H1 (cell line): ENCODE measurements around the gene STAT1. TPM values are rescaled to one million over a fixed set of nuclear protein-coding genes. Genes with fewer than 3 reads are reported as not detected.

Source experiments
- CTCF ChIA-PET: fragments of 300-600 bp; sonication (Branson Sonifier 250); formaldehyde crosslinking; loops from one replicate; lab custom pipeline; 2021; ENCODE audit not compliant: partially characterized antibody; lab: Charles Lee
- POLR2A ChIA-PET: fragments of 300-600 bp; sonication (Branson Sonifier 250); formaldehyde crosslinking; loops from one replicate; lab custom pipeline; 2021; ENCODE audit warnings: inconsistent platforms; ENCODE audit not compliant: partially characterized antibody; lab: Charles Lee
- DNase-seq, 2 experiments: peaks; one replicate each; pipeline versions ENCODE4 v3.0.0 to v3.0.0-alpha.2; 2010 to 2022; ENCODE audit warnings: low spot score in 2 of 2, low read depth in 1 of 2, mixed read lengths in 1 of 2
- FAIRE-seq: peaks from 2 replicates; lab custom pipeline; 2011; peaks lifted over from hg19 to GRCh38; lab: Jason Lieb, UNC
- H2AFZ ChIP-seq: 2 replicates; pipeline ENCODE4 v1.8.1; 2012; ENCODE audit warnings: low read length, inconsistent platforms
- H2AK5ac ChIP-seq: 2 replicates; pipeline ENCODE4 v1.6.1; 2013; ENCODE audit warnings: low read depth, low read length
- H2BK120ac ChIP-seq: replicated peaks from 2 replicates; pipeline ENCODE3; 2013; ENCODE audit warnings: low read depth, low read length, inconsistent platforms
- H2BK12ac ChIP-seq: 2 replicates; pipeline ENCODE4 v1.6.1; 2013; ENCODE audit warnings: low read depth, low read length
- H2BK15ac ChIP-seq: 2 replicates; pipeline ENCODE4 v1.6.1; 2013; ENCODE audit warnings: low read length
- H2BK20ac ChIP-seq: 2 replicates; pipeline ENCODE4 v1.6.1; 2013; ENCODE audit warnings: low read length
- H2BK5ac ChIP-seq: 2 replicates; pipeline ENCODE4 v1.6.1; 2013; ENCODE audit warnings: low read depth, low read length
- H3K14ac ChIP-seq: 2 replicates; pipeline ENCODE4 v1.6.1; 2013; ENCODE audit warnings: inconsistent platforms; ENCODE audit not compliant: insufficient read length
- H3K18ac ChIP-seq: 2 replicates; pipeline ENCODE4 v1.6.1; 2013; ENCODE audit warnings: low read length; ENCODE audit errors: extremely low read depth
- H3K23ac ChIP-seq: 2 replicates; pipeline ENCODE4 v1.6.1; 2013; ENCODE audit warnings: inconsistent platforms; ENCODE audit not compliant: insufficient read length
- H3K23me2 ChIP-seq: 2 replicates; pipeline ENCODE4 v1.6.1; 2013; ENCODE audit warnings: low read depth, low read length
- H3K27ac ChIP-seq: 2 replicates; pipeline ENCODE4 v1.6.1; 2011; ENCODE audit warnings: low read depth, low read length, inconsistent platforms
- H3K27me3 ChIP-seq, 4 experiments: replicated peaks in 1 of 4; 1 replicate in 1 of 4; 2 replicates in 3 of 4; pipeline versions ENCODE4 v1.6.1 to v1.8.1; 2011 to 2013; ENCODE audit warnings: low read length in 3 of 4, mild to moderate bottlenecking in 3 of 4, inconsistent platforms in 2 of 4, mixed read lengths in 2 of 4, moderate library complexity in 1 of 4; ENCODE audit not compliant: control insufficient read depth in 3 of 4, insufficient read depth in 3 of 4; ENCODE audit errors: extremely low read depth in 1 of 4
- H3K36me3 ChIP-seq, 4 experiments: 2 replicates each; pipeline versions ENCODE4 v1.6.1 to v1.8.1; 2011 to 2013; ENCODE audit warnings: mild to moderate bottlenecking in 4 of 4, low read length in 3 of 4, moderate library complexity in 2 of 4, control low read depth in 1 of 4, inconsistent platforms in 1 of 4; ENCODE audit not compliant: insufficient read depth in 4 of 4, control insufficient read depth in 2 of 4
- H3K4ac ChIP-seq: replicated peaks from 2 replicates; pipeline ENCODE3; 2013; ENCODE audit warnings: low read length, low read depth, mixed read lengths, inconsistent platforms; ENCODE audit not compliant: insufficient read length
- H3K4me1 ChIP-seq, 4 experiments: replicated peaks in 1 of 4; 1 replicate in 1 of 4; 2 replicates in 3 of 4; pipeline versions ENCODE4 v1.6.1 to v1.8.1; 2011 to 2013; ENCODE audit warnings: low read length in 3 of 4, inconsistent platforms in 2 of 4, mixed read lengths in 1 of 4; ENCODE audit not compliant: insufficient read depth in 4 of 4, control insufficient read depth in 3 of 4
- H3K4me2 ChIP-seq, 2 experiments: 2 replicates each; pipeline versions ENCODE4 v1.6.1 to v1.8.1; 2011 to 2013; ENCODE audit warnings: low read depth in 2 of 2, low read length in 2 of 2, control low read depth in 1 of 2, inconsistent platforms in 1 of 2, mild to moderate bottlenecking in 1 of 2; ENCODE audit not compliant: insufficient read depth in 1 of 2
- H3K4me3 ChIP-seq, 4 experiments: fragments of 200-600, 300-600 bp in 1 of 4; sonication (generic), shearing (Covaris generic), sonication (Bioruptor Twin) in 1 of 4; 2 replicates each; pipeline versions ENCODE4 v1.5.1 to v1.8.1; 2011 to 2016; ENCODE audit warnings: low read length in 4 of 4, low read depth in 3 of 4, control low read depth in 2 of 4, inconsistent platforms in 2 of 4, mild to moderate bottlenecking in 2 of 4, mixed read lengths in 1 of 4, moderate library complexity in 1 of 4; ENCODE audit not compliant: insufficient read depth in 2 of 4; ENCODE audit errors: extremely low read depth in 1 of 4
- H3K56ac ChIP-seq: replicated peaks from 2 replicates; pipeline ENCODE3; 2013; ENCODE audit warnings: low read depth, mild to moderate bottlenecking, mixed read lengths, low read length, inconsistent platforms; ENCODE audit not compliant: insufficient read length
- H3K79me1 ChIP-seq: 2 replicates; pipeline ENCODE4 v1.6.1; 2013; ENCODE audit warnings: low read depth, low read length, control low read depth
- H3K79me2 ChIP-seq, 2 experiments: 2 replicates each; pipeline versions ENCODE4 v1.6.1 to v1.8.1; 2012 to 2013; ENCODE audit warnings: low read length in 2 of 2, mild to moderate bottlenecking in 2 of 2, inconsistent platforms in 1 of 2; ENCODE audit not compliant: insufficient read depth in 2 of 2, control insufficient read depth in 1 of 2
- H3K9ac ChIP-seq, 4 experiments: replicated peaks in 1 of 4; 1 replicate in 1 of 4; 2 replicates in 3 of 4; pipeline versions ENCODE4 v1.6.1 to v1.8.1; 2011 to 2013; ENCODE audit warnings: low read depth in 3 of 4, low read length in 3 of 4, control low read depth in 2 of 4, mild to moderate bottlenecking in 2 of 4, moderate library complexity in 2 of 4, inconsistent platforms in 1 of 4; ENCODE audit errors: extremely low read depth in 1 of 4
- H3K9me3 ChIP-seq, 2 experiments: 2 replicates each; pipeline versions ENCODE4 v1.6.1 to v1.8.1; 2012 to 2013; ENCODE audit warnings: mild to moderate bottlenecking in 2 of 2, moderate library complexity in 2 of 2, control low read depth in 1 of 2, inconsistent platforms in 1 of 2, low read depth in 1 of 2, low read length in 1 of 2, mixed read lengths in 1 of 2; ENCODE audit not compliant: insufficient read depth in 2 of 2
- H4K20me1 ChIP-seq, 2 experiments: replicated peaks in 1 of 2; 2 replicates each; pipeline versions ENCODE3 to v1.8.1; 2011 to 2013; ENCODE audit warnings: inconsistent platforms in 2 of 2, low read length in 2 of 2, mild to moderate bottlenecking in 1 of 2; ENCODE audit not compliant: insufficient read depth in 2 of 2, control insufficient read depth in 1 of 2
- H4K5ac ChIP-seq: 2 replicates; pipeline ENCODE4 v1.6.1; 2013; ENCODE audit warnings: low read length, low read depth, mixed read lengths, inconsistent platforms; ENCODE audit not compliant: insufficient read length
- H4K8ac ChIP-seq: 2 replicates; pipeline ENCODE4 v1.8.0; 2013; ENCODE audit warnings: mild to moderate bottlenecking, moderate library complexity, low read length, inconsistent platforms; ENCODE audit not compliant: insufficient read depth; ENCODE audit errors: extremely low read depth
- H4K91ac ChIP-seq: replicated peaks from 2 replicates; pipeline ENCODE3; 2013; ENCODE audit warnings: low read length, mixed read lengths, inconsistent platforms; ENCODE audit not compliant: insufficient read length
- BCL11A ChIP-seq, 2 experiments: IDR thresholded peaks; one replicate each; pipeline ENCODE4 v1.6.1; 2011; ENCODE audit warnings: low read depth in 2 of 2, low read length in 2 of 2, mild to moderate bottlenecking in 2 of 2
- BRCA1 ChIP-seq: IDR thresholded peaks from 2 replicates; pipeline ENCODE4 v1.6.1; 2012; ENCODE audit warnings: low read depth, low read length, improper control_type of control experiment
- CBX5 ChIP-seq: fragments of 300-800, 300-1000 bp; sonication (generic); IDR thresholded peaks from 2 replicates; pipeline ENCODE4 v1.7.1; 2016; ENCODE audit warnings: antibody characterized with exemption, low read length, low read depth
- CBX8 ChIP-seq: fragments of 300-800, 300-1000 bp; sonication (generic); IDR thresholded peaks from 2 replicates; pipeline ENCODE4 v1.7.1; 2016; ENCODE audit warnings: low read depth, low read length, borderline replicate concordance
- CEBPB ChIP-seq: IDR thresholded peaks from 2 replicates; pipeline ENCODE4 v1.6.1; 2012; ENCODE audit warnings: low read depth, low read length
- EGR1 ChIP-seq: IDR thresholded peaks from 2 replicates; pipeline ENCODE4 v1.6.1; 2011; ENCODE audit warnings: low read depth, low read length, borderline replicate concordance
- EP300 ChIP-seq, 2 experiments: IDR thresholded peaks; 1 replicate in 1 of 2; 2 replicates in 1 of 2; pipeline ENCODE4 v1.6.1; 2011 to 2012; ENCODE audit warnings: low read depth in 2 of 2, low read length in 2 of 2, mild to moderate bottlenecking in 2 of 2, borderline replicate concordance in 1 of 2, inconsistent platforms in 1 of 2, moderate library complexity in 1 of 2
- EZH2 ChIP-seq: fragments of 200-600 bp; sonication (generic); IDR thresholded peaks from 2 replicates; pipeline ENCODE4 v1.7.1; 2012; ENCODE audit warnings: low read depth, mild to moderate bottlenecking, moderate library complexity, low read length, inconsistent platforms; ENCODE audit not compliant: severe bottlenecking
- KDM5A ChIP-seq: fragments of 200-600 bp; IDR thresholded peaks from 2 replicates; pipeline ENCODE4 v1.7.1; 2012; ENCODE audit warnings: mild to moderate bottlenecking, low read length, inconsistent platforms, mixed read lengths
- RAD21 ChIP-seq, 2 experiments: IDR thresholded peaks in 1 of 2; conservative IDR thresholded peaks in 1 of 2; 2 replicates each; pipeline ENCODE4 v1.6.1; 2011; ENCODE audit warnings: low read depth in 2 of 2, low read length in 2 of 2, improper control_type of control experiment in 1 of 2, inconsistent platforms in 1 of 2, mild to moderate bottlenecking in 1 of 2, moderate library complexity in 1 of 2
- SIN3A ChIP-seq, 2 experiments: IDR thresholded peaks in 1 of 2; conservative IDR thresholded peaks in 1 of 2; 2 replicates each; pipeline ENCODE4 v1.6.1; 2011 to 2012; ENCODE audit warnings: low read length in 2 of 2, improper control_type of control experiment in 1 of 2, low read depth in 1 of 2, mild to moderate bottlenecking in 1 of 2
- WGBS, 2 experiments: shearing (Covaris generic) in 1 of 2; methylation state at CpG; one replicate each; pipeline versions ENCODE4 v1.1.6 to v1.1.7; 2013 to 2015; ENCODE audit warnings: low lambda C conversion rate in 2 of 2, mixed read lengths in 2 of 2, inconsistent platforms in 1 of 2, low coverage in 1 of 2, missing lambda C conversion rate in 1 of 2; ENCODE audit not compliant: insufficient replicate concordance in 2 of 2, insufficient coverage in 1 of 2, insufficient read length in 1 of 2; ENCODE audit errors: extremely low coverage in 1 of 2, missing lambda C conversion rate in 1 of 2; 5-methylcytosine and 5-hydroxymethylcytosine counted together
- polyA plus RNA-seq, 7 experiments: library from polyadenylated mRNA; depleted of rRNA in 3 of 7; stranded (reverse) in 5 of 7; unstranded in 2 of 7; fragments of >200 nt in 5 of 7; fragments of 200-250 nt in 2 of 7; gene quantifications; 1 replicate in 5 of 7; 2 replicates in 1 of 7; 4 replicates in 1 of 7; pipeline versions ENCODE4 v1.2.1 to v1.2.3, GENCODE V29; 2011 to 2013; ENCODE audit warnings: missing spikeins in 2 of 7, mixed read lengths in 2 of 7
- total RNA-seq: library from RNA; stranded (reverse); fragmentation: NEBNext Ultra II Directional; extraction: Animal tissue kit (Norgen Biotek cat#: 25700); gene quantifications from 2 replicates; pipeline ENCODE4 v1.2.1, GENCODE V29; 2021

STAT1 gene
- total and polyA plus RNA-seq, 2 of the 8 experiments (the other 6 are each of a cell fraction or from before 2014, with no cell fraction given): 20.3 to 43.0 TPM

GRCh38 chr2:191039616-191040015 lies 25.6 kb upstream of the STAT1 start:
- CTCF ChIA-PET: interaction anchor here (2.0 to 5.6 kb wide), 2 partner anchors 10 to 12 kb away, joined by 7 to 55 read pairs; no protein-coding TSS in a partner anchor

More at GRCh38 chr2:191039616-191040015, 25.6 kb upstream of the STAT1 start:
- Histone ChIP-seq H2BK5ac (no peak overlapping the region), H3K9ac (no peak overlapping the region), H2AFZ (no peak overlapping the region), H2BK20ac (no peak overlapping the region), H3K4me3 (no peak overlapping the region), H3K23me2 (no peaks in the 10 kb centered on the region), H2BK15ac (no peak overlapping the region), H3K4me2 (no peak overlapping the region), H2BK120ac (no peak overlapping the region), H3K27ac (no peak overlapping the region), H3K4ac (no peak overlapping the region), H4K8ac (no peak overlapping the region), H2AK5ac (no peak overlapping the region)
- POLR2A ChIA-PET: no interaction called here
- FAIRE-seq: no peak
- TF ChIP-seq BRCA1 (no peak), CBX5 (no peak), SIN3A (conservative IDR thresholded peaks at IDR 0.05 in 1 of 2, IDR thresholded peaks at IDR 0.05 in 1 of 2; ENCODE audit: low read depth in 1 of 2, low read length in 2 of 2) (no peak), CEBPB (no peak), BCL11A (IDR thresholded peaks at IDR 0.05; ENCODE audit: low read depth in 2 of 2, low read length in 2 of 2) (no peak), KDM5A (no peak), CBX8 (no peak), EGR1 (no peak), EP300 (IDR thresholded peaks at IDR 0.05; ENCODE audit: borderline replicate concordance in 1 of 2, low read depth in 2 of 2, low read length in 2 of 2) (no peak), EZH2 (no peak), RAD21 (IDR thresholded peaks at IDR 0.05 in 1 of 2, conservative IDR thresholded peaks at IDR 0.05 in 1 of 2; ENCODE audit: low read depth in 2 of 2, low read length in 2 of 2) (no peak)
- TF ChIP-seq, all 59 proteins: peak for 0
- H4K91ac ChIP-seq: no peak overlapping the region
- no peak overlapping the region for H3K14ac ChIP-seq
- no peak overlapping the region for H3K56ac ChIP-seq
- 86% methylated on average over 1 of the region's 1 CpG; no CpG with 5 or more reads in 1 of the 2 experiments for WGBS, 2 experiments
- no peaks in the 10 kb centered on the region for H3K9me3 ChIP-seq
- no peak for DNase-seq
- H3K4me1 ChIP-seq: no peaks in the 10 kb centered on the region
- no peak overlapping the region for H3K23ac ChIP-seq
- no peak overlapping the region for H2BK12ac ChIP-seq
- H3K36me3 ChIP-seq: no peaks in the 10 kb centered on the region
- no peaks in the 10 kb centered on the region for H3K27me3 ChIP-seq
- no peaks in the 10 kb centered on the region for H3K79me2 ChIP-seq
- H3K79me1 ChIP-seq: no peaks in the 10 kb centered on the region
- H3K18ac ChIP-seq: no peak overlapping the region
- H4K20me1 ChIP-seq: no peaks in the 10 kb centered on the region
- H4K5ac ChIP-seq: no peak overlapping the region
